ENCODE results near the gene DDX17. TPM values are rescaled to one million over a fixed set of nuclear protein-coding genes. Genes with fewer than 3 reads are reported as not detected.

DDX17 gene
- total RNA-seq, 1 donor from 2014 or later = 530 TPM

GRCh38 chr22:38449776-38450175, 56.3 kb downstream of the DDX17 start:
- no peak overlapping the region for H3K4me3 Mint-ChIP-seq (ENCODE audit: unreplicated experiment)
- H3K27me3 Mint-ChIP-seq (ENCODE audit: unreplicated experiment) = peaks cover 14% of the 10 kb centered on the region
- peaks cover 8% of the 10 kb centered on the region for H3K9me3 Mint-ChIP-seq (ENCODE audit: unreplicated experiment)
- no peak for DNase-seq
- no peaks in the 10 kb centered on the region for H3K36me3 Mint-ChIP-seq (ENCODE audit: unreplicated experiment)
- H3K4me1 Mint-ChIP-seq (ENCODE audit: low read depth, unreplicated experiment) = peaks cover 1% of the 10 kb centered on the region
- no peak overlapping the region for H3K27ac Mint-ChIP-seq (ENCODE audit: unreplicated experiment)
- TF ChIP-seq CTCF (IDR thresholded peaks at IDR 0.05; ENCODE audit: partially characterized antibody, unreplicated experiment) = no peak

DNA sequence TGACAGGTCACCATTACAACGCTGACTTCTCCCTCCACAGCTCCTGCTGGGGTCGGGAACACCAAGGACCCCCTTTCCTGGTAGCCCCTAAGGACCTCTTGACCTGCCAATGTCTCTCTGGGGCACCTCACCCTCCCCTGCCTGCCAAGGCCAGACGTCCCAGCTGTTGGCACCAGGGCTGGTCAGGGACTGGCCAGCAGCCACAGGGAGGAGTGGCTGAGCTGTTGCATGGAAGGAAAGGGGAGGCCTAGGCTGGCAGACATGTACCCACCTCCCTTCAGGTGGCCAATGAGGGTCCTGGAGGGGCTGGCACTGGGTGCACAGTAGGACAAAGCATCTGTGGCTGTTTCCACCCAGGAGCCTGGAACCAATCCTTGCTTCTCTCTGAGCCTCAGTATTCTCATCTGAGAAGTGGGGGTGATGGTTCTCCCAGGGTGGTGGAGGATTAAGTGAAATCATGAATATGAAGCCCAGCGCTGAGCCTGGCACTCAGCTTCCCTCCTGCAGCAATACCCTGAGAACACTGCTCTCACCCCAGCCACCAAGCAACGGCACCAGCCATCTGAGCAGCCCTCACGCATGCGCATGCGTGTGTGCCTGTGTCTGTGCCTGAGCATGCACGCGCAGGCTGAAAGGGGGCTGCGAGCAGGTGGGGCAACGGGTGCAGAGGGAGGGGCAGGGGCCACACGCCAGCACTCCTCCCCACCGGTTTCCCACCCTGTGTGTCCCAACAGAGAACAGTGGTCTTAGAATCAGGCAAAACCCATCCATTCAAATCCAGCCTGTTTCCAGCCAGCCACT, 57.0 kb downstream of the DDX17 start:
- H3K4me1 Mint-ChIP-seq (ENCODE audit: low read depth, unreplicated experiment) = peaks cover 2% of the 10 kb centered on the region
- no peak for DNase-seq
- peaks cover 7% of the 10 kb centered on the region for H3K9me3 Mint-ChIP-seq (ENCODE audit: unreplicated experiment)
- no peak overlapping the region for H3K27ac Mint-ChIP-seq (ENCODE audit: unreplicated experiment)
- H3K27me3 Mint-ChIP-seq (ENCODE audit: unreplicated experiment) = peaks cover 14% of the 10 kb centered on the region
- TF ChIP-seq CTCF (IDR thresholded peaks at IDR 0.05; ENCODE audit: partially characterized antibody, unreplicated experiment) = no peak
- H3K36me3 Mint-ChIP-seq (ENCODE audit: unreplicated experiment) = no peaks in the 10 kb centered on the region
- H3K4me3 Mint-ChIP-seq (ENCODE audit: unreplicated experiment) = no peak overlapping the region

- Mint-ChIP-seq H3K36me3 (ENCODE audit: unreplicated experiment) (no peaks in the 10 kb centered on the region), H3K27ac (ENCODE audit: unreplicated experiment) (no peak overlapping the region), H3K27me3 (ENCODE audit: unreplicated experiment) (peaks cover 13% of the 10 kb centered on the region), H3K4me3 (ENCODE audit: unreplicated experiment) (no peak overlapping the region), H3K4me1 (ENCODE audit: low read depth, unreplicated experiment) (peaks cover 4% of the 10 kb centered on the region), H3K9me3 (ENCODE audit: unreplicated experiment) (peaks cover 3% of the 10 kb centered on the region)
- no peak for DNase-seq
- no peak for TF ChIP-seq CTCF (IDR thresholded peaks at IDR 0.05; ENCODE audit: partially characterized antibody, unreplicated experiment)
These were observed 60.0 kb downstream of the DDX17 start for GRCh38 chr22:38446018-38446601.

DNA sequence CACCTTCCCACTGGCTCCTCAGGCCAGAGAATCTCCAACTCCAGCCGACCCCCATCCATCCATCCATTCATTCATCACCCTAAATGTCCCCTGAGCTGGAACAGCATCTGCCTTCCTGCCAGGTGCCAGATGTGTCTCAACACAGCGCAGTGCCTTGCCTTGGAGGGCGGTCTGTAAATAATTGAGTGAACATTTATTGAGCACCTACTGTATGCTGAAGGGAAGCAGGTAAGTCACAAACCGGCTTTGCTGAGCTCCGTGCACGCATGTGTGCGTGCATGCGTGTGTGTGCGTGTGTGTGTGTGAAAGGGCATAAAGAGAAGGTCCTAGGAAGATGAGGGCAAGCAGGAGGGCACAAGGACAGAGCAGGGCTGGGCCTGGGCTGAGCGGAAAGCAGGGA, 61.3 kb downstream of the DDX17 start:
- DNase-seq = no peak
- H3K27me3 Mint-ChIP-seq (ENCODE audit: unreplicated experiment) = peaks cover 17% of the 10 kb centered on the region
- H3K4me1 Mint-ChIP-seq (ENCODE audit: low read depth, unreplicated experiment) = peaks cover 4% of the 10 kb centered on the region
- peaks cover 3% of the 10 kb centered on the region for H3K9me3 Mint-ChIP-seq (ENCODE audit: unreplicated experiment)
- H3K27ac Mint-ChIP-seq (ENCODE audit: unreplicated experiment) = peak overlapping the region; percentile 49
- H3K4me3 Mint-ChIP-seq (ENCODE audit: unreplicated experiment) = no peak overlapping the region
- no peak for TF ChIP-seq CTCF (IDR thresholded peaks at IDR 0.05; ENCODE audit: partially characterized antibody, unreplicated experiment)
- H3K36me3 Mint-ChIP-seq (ENCODE audit: unreplicated experiment) = no peaks in the 10 kb centered on the region

All from glutamatergic neuron (in vitro differentiated cells).